EL (cell line): ENCODE data around the gene C19orf12.

Experiments used
- DNase-seq: peaks from one replicate; pipeline ENCODE4 v3.0.0-alpha.2; 2016

The C19orf12 gene

DNA sequence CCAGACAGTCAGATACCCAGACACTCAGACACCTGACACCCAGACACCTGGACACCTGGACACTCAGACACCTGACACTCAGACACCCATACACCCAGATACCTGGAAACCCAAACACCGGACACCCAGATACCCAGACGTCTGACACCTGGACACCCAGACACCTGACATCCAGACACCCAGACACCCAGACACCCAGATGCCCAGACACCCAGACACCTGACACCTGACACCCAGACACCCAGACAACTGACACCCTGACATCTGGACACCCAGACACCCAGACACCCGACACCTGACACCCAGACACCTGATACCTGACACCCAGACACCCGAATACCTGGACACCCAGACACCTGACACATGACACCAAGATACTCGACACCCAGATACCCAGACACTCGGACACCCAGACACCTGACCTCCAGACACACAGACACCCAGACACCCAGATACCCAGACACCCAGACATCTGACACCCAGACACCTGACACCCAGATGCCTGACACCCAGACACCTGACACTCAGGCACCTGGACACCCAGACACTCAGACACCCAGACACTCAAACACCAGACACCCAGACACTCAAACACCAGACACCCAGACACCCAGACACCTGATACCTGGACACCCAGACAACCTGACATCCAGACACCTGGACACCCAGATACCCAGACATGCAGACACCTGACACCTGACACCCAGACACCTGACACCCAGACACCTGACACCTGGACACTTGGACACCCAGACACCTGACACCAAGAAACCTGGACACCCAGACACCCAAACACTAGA lies 19.1 kb downstream of the C19orf12 start:
- DNase-seq = no peak

- DNase-seq = peak; percentile 61
Measured at GRCh38 chr19:29694669-29695627, 20.1 kb downstream of the C19orf12 start.

DNA sequence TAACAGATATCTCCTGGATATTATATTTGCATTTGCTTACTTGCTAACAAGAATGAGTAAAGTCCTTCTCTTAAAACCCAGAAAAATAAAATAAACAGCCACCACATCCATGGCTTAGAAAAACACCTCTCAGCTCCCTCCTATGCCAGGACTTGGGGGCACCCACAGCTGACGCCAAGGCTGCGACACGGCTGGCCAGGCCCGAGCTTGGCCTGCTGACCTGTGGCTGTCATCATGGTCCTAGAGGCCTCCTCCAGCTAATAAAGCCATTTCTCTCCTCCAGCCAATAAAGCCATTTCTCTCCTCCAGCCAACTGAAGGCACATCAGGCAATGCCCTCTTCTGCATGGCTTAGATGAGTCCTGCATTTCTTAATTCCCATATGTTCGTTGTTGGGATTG lies 20.9 kb downstream of the C19orf12 start:
- no peak for DNase-seq

DNA sequence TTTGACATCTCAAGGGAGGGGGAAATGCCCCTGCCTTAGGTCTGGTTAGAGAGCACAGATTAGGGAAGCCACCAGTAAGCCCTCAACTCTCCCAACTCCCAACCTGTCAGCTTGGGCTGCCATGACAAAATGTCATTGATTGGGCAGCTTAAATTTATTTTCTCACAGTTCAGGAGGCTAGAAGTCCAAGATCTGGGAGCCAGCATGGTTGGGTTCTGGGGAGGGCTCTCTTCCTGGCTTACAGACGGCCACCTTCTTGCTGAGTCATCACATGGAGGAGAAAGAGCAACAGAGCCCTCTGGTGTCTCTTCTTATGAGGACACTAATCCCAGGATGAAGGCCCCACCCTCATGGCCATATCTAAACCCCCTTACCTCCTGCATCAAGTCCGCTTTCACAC lies 24.2 kb downstream of the C19orf12 start:
- DNase-seq = peak; percentile 66

DNA sequence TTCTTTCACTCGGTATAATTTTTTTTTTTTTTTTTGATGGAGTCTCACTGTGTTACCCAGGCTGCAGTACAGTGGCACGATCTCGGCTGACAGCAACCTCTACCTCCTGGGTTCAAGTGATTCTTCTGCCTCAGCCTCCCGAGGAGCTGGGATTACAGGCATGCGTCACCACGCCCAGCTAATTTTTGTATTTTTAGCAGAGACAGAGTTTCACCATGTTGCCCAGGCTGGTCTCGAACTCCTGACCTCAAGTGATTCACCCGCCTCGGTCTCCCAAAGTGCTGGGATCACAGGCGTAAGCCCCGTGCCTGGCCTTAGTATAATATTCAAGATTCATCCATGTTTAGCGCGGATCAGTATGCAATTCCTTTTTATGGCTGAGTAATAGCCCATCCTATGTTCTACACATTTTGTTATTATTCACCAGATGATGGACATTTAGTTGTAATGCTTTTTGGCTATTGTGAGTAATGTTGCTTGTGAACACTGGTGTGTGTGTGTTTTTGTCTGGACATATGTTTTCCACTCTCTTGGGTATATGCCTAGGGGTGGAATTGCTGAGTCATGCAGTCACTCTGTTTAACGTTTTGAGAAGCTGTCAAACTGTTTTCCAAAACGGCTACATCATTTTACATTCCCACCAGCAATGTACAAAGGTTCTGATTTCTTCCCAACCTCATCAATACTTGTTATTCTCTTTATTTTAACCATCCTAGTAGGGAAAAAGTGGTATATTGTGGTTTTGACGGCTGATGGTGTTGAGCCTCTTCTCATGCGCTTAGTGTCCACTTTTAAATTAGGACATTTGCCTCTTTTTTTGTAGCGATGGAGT lies 26.9 kb downstream of the C19orf12 start:
- DNase-seq = peak; percentile 70

DNA sequence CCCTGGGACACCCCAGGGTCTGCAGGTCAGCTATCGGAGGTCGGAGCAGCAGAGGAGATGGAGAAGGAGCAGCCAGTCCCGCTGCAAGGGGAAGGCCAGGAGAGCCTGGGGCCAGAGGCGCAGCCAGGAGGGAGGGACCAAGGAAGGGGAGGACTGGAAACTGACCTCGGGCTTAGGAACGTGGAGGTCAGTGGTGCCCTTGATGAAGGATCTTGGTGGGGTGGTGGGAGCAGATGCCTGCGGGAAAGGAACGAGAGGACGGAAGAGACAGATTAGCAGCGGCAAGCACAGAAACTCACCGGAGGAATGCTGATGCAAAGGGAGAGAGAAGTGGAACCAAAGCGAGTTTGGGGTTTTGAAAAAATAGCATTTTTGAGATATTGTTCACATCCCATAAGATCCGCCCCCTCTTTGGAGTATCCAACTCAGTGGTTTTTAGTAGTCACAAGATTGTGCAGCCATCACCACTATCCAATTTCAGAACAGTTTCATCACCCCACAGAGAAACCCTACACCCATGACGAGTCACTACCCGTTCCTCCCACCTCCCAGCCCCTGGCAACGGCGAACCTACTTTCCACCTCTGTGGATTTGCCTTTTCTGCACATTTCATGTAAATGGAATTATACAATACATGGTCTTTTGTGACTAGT lies 27.7 kb downstream of the C19orf12 start:
- DNase-seq = peak; percentile 95

- DNase-seq = no peak
Measured at GRCh38 chr19:29686285-29686805, 28.7 kb downstream of the C19orf12 start.

DNA sequence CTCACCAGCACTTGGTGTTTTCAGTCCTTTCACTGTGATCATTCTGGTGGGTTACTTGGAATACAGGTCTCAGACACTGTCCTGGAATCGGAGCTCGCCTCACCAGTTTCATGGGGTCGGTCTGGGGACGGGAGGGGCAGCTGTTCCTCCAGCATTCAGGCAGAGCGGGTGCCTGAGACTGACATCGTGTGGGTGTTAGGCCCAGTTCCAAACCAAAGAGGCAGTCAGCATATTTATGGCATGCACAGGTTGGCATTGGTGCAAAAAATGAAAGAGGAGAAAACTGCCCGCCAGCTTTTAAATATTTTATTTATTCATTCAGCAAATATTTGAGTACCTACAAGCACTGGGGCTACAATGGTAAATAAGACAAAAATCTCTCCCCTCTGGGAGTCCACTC lies 29.7 kb downstream of the C19orf12 start:
- DNase-seq = no peak

DNA sequence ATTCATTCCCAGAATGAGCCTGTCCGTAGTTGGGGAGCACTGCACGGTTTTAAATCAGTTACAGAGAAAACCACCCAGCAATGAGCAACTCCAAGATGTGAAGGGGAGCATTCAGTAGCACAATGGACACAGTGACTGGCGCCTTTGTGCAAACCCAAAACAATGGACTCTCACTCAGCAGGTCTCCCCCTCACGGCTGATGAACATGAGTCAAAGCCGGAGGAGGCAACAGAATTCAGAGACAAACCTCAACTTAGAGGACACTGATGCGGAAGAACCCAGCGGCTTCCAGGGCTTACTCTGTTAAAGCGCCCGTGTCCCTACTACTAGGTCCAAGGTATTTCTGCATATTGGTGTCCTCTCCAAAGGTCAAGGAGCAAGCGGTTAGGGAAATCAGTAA lies 32.1 kb downstream of the C19orf12 start:
- DNase-seq = no peak

GRCh38 chr19:29682236-29682895 lies 32.7 kb downstream of the C19orf12 start:
- DNase-seq = no peak

DNA sequence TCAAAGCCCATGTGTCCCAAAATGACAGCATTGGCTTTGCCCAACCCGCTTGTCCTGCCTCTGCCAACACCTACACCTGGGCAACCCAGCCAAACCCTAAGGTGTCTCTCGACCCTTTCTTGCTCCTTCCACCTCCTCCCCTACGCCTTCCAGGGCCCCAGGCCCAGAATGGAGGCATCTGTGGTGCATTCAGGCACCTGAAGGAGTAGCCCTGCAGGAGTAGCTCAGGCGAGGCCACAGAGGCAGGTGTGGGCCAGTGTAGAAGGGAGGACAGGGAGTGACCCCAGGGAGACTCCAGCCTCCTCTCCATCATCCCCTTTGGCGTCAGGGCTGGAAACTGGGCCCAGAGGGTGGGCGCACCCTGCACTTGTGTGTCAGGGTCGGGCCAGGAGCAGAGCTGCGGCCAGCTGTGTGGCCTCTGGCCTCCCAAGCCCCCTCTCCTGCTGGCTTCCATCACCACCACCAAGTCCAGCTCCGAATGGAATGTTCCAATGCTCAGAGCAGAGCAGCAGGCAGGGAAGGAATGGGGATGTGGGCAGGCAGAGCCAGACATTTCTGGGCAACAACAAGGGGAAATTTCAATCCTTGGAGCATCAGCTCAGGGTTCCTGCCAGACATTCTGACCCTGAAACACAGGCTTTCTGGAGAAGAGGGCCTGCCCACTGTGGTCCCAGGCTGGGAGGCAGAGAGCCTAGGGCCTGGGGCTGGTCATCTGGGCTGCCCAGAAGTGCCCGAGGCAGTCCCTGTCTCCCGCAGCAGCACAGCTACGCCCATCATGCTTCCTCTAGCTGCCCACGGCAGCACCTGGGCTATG lies 33.4 kb downstream of the C19orf12 start:
- no peak for DNase-seq

DNA sequence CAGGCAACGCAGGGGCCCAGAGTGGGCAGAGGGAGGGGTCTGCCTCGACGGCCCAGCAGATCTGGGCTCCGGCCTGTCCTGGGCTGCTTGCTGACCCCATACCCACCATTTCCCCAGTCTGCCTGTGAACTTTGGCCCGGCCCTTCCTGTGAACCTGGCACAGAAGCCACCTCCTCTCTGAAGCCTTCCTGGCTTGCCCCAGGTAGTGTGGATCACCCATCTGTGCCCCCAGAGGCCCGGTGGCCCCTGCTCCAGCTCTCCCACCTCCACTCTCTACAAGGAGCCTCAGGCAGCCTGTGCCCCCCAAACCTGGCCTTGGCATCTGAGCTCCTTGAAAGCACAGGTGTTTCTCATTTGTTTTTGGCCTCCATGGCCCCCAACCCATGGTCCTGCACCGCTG lies 34.1 kb downstream of the C19orf12 start:
- no peak for DNase-seq

- DNase-seq = no peak
Measured at GRCh38 chr19:29680447-29680846, 34.6 kb downstream of the C19orf12 start.

GRCh38 chr19:29679598-29680210 lies 35.4 kb downstream of the C19orf12 start:
- no peak for DNase-seq

DNA sequence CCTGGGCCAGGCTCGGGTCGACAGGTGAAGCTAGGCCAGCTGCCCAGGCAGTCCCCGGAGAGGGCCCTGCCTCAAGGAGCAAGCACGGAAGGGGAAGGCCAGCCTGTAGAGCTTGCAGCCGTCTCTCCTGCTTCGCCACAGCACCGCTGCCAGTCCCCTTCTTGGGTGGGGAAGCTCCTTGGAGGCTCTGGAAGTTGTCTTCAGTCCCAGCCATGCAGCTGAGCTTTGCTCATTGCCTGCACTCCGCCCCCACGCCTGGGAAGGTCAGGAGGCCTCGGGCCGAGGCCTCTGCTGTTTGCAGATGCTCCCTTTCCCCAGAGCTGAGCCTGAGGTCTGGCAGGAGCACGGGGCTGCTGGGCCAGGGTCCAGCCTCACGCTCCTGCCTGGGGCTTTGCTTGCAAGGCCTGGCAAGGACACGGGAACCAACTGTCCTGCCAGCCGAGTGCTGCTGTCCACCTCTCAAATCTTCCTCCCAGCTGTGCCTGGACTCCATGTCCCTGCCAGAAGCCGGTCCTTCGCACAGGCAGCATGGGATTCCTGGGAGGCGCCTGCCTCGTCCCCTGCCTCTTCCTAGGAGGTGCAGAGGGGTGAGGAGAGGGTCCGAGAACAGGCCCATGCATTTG lies 36.5 kb downstream of the C19orf12 start:
- DNase-seq = no peak

- DNase-seq = no peak
Measured at GRCh38 chr19:29677001-29677817, 37.9 kb downstream of the C19orf12 start.

DNA sequence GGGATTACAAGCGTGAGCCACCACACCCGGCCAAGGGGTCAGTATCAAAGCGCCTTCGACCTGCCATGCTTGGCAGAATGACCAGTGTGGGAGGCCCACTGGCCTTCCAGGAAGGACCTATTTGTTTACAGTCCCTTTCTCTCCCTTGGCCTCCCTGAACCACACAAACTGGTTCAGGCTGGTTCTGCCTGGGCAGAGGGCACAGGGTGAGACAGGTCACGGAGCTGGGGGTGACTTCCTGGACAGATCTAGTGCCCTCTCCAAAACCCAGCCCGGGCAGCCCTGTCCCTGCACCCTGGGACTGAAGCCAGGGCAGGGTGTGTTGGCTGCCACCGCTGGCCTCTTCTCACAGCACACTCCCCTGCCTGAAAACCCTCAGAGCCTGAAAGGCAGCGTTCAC lies 38.5 kb downstream of the C19orf12 start:
- no peak for DNase-seq

DNA sequence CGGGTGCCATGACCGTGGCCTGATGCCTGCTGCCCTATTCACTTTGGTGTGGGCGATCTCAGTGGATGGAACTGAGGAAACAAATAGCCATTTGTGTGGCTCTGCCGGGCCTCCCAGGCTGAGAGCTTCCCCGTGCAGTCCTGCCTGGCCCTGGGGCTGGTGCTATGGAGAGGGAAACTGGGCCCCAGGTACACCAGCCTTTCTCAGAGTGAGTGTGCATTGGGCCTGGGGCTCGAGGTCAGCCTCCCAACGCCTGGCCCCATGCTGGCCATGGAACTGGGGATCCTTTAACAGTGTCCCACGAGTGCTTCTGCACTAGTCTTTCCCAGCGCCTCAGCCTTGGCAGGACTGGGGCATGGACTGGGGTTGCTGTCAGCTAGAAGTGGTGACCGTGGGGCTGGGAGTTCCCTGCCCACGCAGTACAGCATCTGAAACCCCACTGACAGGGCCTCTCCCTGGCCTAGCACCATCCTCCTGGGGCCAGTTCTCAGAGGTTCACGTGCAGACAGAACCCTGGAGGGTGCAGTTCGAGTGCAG lies 39.3 kb downstream of the C19orf12 start:
- no peak for DNase-seq
